C4-2B (cell line): ENCODE measurements around the gene LRRN2.

Experiments
- H3K27ac ChIP-seq: fragments of 450-650 bp; 2 replicates; pipeline ENCODE4 v1.5.1; 2017
- ZFX ChIP-seq: fragments of 450-650 bp; IDR thresholded peaks from 2 replicates; pipeline ENCODE4 v1.6.1; 2017
- TF ChIP-seq, protein P1 (sequence below): fragments of 450-650 bp; conservative IDR thresholded peaks from 2 replicates; pipeline ENCODE4 v1.5.1; 2017; ENCODE audit warnings: mild to moderate bottlenecking

The LRRN2 gene

DNA sequence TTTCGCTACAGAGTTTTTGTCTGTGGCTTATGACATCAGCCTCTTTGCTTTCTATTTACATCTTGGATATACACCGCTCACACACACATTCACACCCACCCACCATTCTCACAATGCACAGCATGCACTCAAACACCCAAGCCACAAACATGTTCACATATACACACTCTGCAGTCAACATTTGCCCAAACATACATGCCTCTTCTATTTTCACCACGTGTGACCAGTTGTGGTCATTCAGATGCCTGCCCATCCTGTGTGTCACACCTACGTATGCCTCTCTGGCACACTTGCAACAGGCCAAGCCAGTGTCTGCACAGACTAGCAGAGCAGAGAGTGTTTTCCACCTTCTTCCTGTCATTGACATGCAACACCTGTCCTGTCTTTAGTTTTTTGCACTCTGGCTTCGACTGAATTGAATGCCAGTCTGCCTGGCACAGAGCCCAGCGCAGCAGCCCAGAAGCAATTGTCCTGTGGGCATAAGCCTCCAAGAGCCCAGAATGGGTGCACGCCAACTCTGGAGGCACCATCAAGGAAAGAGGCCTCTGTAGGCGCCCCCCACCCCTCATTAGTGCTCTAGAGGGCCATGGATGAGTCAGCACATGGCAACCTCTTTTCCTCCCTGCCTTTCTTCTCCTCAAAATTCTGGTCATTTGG, 37.7 kb upstream of the LRRN2 start:
- H3K27ac ChIP-seq: no peak overlapping the region
- TF ChIP-seq, protein P1, sequence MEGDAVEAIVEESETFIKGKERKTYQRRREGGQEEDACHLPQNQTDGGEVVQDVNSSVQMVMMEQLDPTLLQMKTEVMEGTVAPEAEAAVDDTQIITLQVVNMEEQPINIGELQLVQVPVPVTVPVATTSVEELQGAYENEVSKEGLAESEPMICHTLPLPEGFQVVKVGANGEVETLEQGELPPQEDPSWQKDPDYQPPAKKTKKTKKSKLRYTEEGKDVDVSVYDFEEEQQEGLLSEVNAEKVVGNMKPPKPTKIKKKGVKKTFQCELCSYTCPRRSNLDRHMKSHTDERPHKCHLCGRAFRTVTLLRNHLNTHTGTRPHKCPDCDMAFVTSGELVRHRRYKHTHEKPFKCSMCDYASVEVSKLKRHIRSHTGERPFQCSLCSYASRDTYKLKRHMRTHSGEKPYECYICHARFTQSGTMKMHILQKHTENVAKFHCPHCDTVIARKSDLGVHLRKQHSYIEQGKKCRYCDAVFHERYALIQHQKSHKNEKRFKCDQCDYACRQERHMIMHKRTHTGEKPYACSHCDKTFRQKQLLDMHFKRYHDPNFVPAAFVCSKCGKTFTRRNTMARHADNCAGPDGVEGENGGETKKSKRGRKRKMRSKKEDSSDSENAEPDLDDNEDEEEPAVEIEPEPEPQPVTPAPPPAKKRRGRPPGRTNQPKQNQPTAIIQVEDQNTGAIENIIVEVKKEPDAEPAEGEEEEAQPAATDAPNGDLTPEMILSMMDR: no peak
- no peak for TF ChIP-seq ZFX

DNA sequence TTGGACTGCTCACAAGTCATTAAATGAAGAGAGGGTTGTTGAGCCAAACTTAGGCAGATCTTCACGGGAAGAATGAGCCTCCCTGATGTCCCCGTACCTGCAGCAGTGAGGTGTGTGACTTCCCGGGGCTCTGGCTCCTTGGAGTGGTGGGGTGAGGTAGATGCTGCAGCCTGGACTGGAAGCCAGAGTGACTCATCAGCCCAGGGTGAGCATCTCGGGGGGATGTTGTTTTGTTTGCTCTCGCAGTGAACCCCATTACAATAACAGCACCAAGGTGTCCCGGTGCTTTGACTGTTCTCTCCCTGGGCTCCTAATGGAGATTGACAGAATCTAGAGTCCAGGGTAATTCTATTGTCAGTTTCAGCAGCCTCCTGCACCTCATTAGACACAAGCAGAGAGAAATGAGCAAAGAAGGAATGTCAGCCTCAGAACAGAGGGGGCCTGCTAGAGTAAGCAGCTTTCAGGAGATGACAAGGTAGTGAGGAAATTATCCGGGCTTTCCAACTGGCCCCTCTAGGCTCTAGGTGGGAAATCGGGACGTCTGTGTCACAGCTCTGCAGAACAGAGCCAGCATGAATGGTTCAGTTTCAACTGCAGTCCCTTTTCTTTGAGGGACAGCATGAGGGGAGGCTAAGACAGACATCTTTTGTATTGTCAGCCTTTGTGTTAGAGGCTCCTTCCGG, 36.0 kb upstream of the LRRN2 start:
- TF ChIP-seq, protein P1: no peak
- no peak for TF ChIP-seq ZFX
- no peak overlapping the region for H3K27ac ChIP-seq

DNA sequence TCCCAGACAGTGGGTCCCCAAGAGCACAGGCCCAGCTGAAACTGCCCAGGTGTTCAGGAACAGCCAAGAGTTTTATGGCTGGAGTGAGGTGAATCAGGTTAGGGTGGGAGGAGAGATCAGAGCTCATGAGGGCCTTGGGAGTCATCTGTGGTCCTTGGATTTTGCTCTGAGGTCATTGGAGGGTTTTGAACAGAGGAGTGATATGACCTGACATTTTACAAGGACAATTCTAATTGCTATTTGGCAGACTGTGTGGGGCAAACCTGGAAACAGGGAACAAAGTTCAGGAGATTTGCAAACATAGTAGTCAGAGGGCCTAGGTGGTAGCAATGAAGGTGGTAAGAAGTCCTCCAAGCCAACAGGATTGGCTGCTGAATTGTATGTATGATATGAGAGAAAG, 31.1 kb upstream of the LRRN2 start:
- TF ChIP-seq, protein P1: no peak
- no peak for TF ChIP-seq ZFX

DNA sequence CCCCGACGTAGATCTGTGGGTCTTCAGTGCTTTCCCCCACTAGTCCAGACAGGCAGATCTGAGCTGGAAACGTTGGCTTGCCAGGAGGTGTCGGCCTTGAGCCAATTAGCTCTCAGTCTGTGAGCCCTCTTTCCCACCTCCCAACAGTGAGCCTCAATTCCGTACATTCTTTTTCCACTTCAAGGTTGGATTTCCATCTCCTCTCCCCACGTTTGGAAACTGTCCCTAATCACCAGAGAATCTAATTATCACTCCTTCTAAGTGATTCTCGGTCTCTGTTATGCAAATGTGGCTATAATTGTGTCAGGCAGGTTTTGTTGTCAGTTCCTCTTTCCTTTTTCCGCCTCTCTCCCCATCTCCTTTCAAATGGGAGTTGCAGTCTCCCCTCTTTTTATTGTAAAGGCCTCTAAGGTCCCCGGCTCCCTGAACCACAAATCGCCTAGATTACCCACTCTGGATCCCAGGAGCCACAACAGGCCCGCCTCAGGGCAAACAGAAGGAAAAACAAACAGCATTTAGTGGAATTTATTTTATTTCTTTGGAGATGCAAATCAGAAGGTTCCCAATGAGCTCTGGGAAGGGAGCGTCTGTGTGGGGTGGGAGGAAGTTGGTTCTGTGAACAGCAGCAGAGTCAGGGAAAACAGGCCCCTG, 29.4 kb upstream of the LRRN2 start:
- TF ChIP-seq, protein P1: no peak
- no peak for TF ChIP-seq ZFX
- no peak overlapping the region for H3K27ac ChIP-seq

More for the DNA sequence above, 31.1 kb upstream of the LRRN2 start:
- no peak overlapping the region for H3K27ac ChIP-seq

DNA sequence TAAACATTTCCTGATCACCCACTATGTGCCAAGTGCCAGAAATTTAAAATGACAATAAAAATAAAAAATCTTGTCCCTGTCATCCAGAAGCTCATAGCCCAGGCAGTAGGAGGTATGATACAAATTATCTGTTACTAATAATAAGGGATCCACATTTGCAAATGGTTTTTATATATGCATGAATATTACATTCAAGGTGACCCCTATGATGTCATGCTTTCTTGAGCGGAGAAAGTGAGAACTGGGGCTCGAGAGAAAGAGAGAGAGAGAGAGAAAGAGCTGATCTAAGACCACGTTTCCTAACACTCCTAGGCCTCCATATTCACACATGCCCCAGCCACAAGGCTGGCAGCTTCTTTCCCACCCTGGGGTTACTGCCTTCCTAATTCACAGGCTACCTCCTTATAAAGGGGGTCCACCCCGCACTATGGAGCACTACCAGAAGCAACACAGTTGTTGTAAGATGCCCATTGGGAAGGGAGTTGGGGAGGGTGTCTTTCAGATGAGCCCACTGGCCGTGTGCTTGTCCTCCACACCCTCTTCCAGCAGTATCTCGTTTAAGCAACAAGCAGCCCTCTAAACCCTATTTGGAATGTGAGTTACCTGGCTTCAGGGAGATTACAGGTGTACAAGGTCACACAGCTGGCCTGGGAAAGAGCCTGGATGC, 28.8 kb upstream of the LRRN2 start:
- no peak overlapping the region for H3K27ac ChIP-seq
- no peak for TF ChIP-seq ZFX
- TF ChIP-seq, protein P1: no peak

DNA sequence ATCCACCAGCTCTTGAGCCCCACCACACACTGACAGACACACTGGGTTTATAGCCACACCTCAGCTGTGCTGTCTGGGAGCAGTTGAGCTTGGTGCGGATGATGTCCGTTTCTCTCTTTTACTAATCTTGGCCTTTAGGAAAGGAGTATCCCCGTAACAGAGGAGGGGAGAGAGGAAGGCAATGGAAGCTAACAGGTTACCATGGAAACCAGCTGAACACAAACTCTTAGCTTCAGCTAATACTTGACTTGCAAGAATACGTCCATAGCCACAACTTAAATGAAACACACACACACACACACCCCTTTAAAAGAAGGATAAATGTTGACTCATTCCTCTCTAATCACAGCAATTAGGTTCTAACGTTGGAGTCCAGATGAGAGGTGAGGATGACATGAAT, 28.0 kb upstream of the LRRN2 start:
- H3K27ac ChIP-seq: no peak overlapping the region
- TF ChIP-seq, protein P1: no peak
- TF ChIP-seq ZFX: no peak
